Kidney epithelial cell (primary cell): Measurements from ENCODE around the gene RPUSD3. TPM values are rescaled to one million over a fixed set of nuclear protein-coding genes. Genes with fewer than 3 reads are reported as not detected.
"Not testable (repeated sequence)": the region's sequence is repeated elsewhere in the genome, so short reads cannot be mapped to it uniquely, and the experiment has no call there.

ENCODE experiments used
- DNase-seq: peaks from one replicate; pipeline ENCODE4 v3.0.0-alpha.2; 2010; ENCODE audit warnings: low read depth
- H3K27me3 ChIP-seq: 2 replicates; pipeline ENCODE4 v1.6.0; 2011; ENCODE audit warnings: low read length; ENCODE audit not compliant: control insufficient read depth, insufficient read depth
- H3K36me3 ChIP-seq: 2 replicates; pipeline ENCODE4 v1.5.1; 2011; ENCODE audit warnings: low read length; ENCODE audit not compliant: control insufficient read depth, insufficient read depth
- H3K4me3 ChIP-seq: 2 replicates; pipeline ENCODE4 v1.5.1; 2011; ENCODE audit warnings: low read depth, mild to moderate bottlenecking, control low read depth, low read length
- total RNA-seq: library from RNA; depleted of rRNA; stranded (reverse); fragments of >200 nt; gene quantifications from 2 replicates; pipeline ENCODE4 v1.2.3, GENCODE V29; 2015
- TF ChIP-seq, protein P1 (sequence below): IDR thresholded peaks from 2 replicates; pipeline ENCODE4 v1.5.1; 2011; ENCODE audit warnings: mild to moderate bottlenecking, moderate library complexity, low read length, control low read depth, inconsistent platforms; ENCODE audit not compliant: insufficient read depth, poor library complexity, severe bottlenecking

Gene RPUSD3
- total RNA-seq, 1 donor from 2014 or later = 52.6 TPM

DNA sequence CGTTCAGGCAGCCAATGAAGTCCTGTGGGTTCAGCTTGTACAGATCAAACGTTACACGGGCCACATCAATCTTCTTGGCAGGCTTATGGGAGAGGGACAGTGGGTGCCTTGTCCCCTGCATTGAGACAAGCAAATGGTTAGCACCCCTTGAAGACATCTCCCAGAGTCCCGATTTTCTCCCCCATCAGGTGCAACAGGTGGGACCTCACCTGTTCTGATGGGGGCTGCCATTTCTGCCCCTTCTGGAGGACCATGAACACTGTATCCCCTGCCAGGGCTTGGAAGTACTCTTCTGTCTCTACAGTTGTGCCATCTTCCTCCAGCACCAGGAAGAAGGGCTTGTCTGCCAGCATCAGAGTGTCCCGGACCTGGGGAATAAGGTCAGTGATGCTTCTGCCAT lies 26.1 kb upstream of the RPUSD3 start:
- Histone ChIP-seq H3K4me3 (no peak overlapping the region), H3K36me3 (no peaks in the 10 kb centered on the region), H3K27me3 (no peaks in the 10 kb centered on the region)
- TF ChIP-seq, protein P1, sequence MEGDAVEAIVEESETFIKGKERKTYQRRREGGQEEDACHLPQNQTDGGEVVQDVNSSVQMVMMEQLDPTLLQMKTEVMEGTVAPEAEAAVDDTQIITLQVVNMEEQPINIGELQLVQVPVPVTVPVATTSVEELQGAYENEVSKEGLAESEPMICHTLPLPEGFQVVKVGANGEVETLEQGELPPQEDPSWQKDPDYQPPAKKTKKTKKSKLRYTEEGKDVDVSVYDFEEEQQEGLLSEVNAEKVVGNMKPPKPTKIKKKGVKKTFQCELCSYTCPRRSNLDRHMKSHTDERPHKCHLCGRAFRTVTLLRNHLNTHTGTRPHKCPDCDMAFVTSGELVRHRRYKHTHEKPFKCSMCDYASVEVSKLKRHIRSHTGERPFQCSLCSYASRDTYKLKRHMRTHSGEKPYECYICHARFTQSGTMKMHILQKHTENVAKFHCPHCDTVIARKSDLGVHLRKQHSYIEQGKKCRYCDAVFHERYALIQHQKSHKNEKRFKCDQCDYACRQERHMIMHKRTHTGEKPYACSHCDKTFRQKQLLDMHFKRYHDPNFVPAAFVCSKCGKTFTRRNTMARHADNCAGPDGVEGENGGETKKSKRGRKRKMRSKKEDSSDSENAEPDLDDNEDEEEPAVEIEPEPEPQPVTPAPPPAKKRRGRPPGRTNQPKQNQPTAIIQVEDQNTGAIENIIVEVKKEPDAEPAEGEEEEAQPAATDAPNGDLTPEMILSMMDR = no peak
- no peak for DNase-seq

DNA sequence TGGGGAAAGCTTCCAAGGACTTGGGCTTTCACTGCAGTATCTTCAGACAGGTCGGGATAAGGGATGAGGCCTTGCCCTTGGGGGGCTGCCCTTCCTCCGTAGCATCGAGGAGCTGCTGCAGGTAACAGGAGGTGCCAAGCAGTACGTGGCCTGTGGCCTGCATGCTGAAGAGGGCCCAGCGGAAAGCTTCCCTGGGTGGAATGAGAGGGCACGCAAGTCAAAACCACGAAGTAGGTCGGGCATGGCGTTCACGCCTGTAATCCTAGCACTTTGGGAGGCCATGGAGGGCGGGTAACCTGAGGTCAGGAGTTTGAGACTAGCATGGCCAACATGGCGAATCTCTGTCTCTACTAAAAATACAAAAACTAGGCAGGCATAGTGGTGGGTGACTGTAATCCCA lies 23.3 kb upstream of the RPUSD3 start:
- DNase-seq = no peak
- Histone ChIP-seq H3K36me3 (no peaks in the 10 kb centered on the region), H3K27me3 (no peaks in the 10 kb centered on the region), H3K4me3 (no peak overlapping the region)
- TF ChIP-seq, protein P1 = no peak

DNA sequence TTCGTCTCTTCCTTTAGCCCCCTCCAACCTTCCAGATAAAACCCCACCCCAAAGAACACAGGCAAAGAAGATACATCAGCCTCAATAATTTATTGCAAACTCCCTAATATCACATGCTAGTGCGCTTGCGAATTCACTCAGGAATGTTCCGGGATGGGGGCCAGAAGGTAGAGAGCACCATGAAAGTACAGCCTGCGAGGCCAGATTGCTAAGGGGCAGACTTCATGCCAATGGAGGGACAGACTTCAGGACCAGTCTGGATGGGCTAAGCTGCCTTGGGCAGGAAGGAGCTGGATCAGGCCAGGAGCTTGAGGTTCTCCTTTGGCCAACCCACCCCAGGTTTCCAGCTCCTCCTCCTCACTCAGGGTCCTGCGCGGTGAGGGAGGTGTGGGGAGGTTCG lies 22.8 kb upstream of the RPUSD3 start:
- TF ChIP-seq, protein P1 = no peak
- H3K36me3 ChIP-seq = no peaks in the 10 kb centered on the region
- no peak for DNase-seq
- H3K4me3 ChIP-seq = no peak overlapping the region
- no peaks in the 10 kb centered on the region for H3K27me3 ChIP-seq

DNA sequence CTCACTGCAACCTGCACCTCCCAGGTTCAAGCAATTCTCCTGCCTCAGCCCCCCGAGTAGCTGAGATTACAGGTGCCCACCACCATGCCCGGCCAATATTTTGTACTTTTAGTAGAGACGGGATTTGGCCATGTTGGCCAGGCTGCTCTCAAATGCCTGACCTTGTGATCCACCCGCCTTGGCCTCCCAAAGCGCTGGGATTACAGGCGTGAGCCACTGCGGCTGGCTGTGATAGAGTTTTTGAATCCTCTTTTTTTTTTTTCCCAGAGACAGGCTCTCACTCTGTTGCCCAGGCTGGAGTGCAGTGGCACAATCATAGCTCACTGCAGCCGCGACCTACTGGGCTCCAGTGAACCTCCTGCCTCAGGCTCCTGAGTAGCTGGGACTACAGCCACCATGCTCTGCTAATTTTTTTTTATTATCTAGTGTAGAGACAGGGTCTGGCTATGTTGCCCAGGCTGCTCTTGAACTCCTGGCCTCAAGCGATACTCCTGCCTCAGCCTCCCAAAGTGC lies 21.4 kb upstream of the RPUSD3 start:
- H3K4me3 ChIP-seq, DNase-seq, H3K36me3 ChIP-seq, H3K27me3 ChIP-seq: not testable (repeated sequence)

DNA sequence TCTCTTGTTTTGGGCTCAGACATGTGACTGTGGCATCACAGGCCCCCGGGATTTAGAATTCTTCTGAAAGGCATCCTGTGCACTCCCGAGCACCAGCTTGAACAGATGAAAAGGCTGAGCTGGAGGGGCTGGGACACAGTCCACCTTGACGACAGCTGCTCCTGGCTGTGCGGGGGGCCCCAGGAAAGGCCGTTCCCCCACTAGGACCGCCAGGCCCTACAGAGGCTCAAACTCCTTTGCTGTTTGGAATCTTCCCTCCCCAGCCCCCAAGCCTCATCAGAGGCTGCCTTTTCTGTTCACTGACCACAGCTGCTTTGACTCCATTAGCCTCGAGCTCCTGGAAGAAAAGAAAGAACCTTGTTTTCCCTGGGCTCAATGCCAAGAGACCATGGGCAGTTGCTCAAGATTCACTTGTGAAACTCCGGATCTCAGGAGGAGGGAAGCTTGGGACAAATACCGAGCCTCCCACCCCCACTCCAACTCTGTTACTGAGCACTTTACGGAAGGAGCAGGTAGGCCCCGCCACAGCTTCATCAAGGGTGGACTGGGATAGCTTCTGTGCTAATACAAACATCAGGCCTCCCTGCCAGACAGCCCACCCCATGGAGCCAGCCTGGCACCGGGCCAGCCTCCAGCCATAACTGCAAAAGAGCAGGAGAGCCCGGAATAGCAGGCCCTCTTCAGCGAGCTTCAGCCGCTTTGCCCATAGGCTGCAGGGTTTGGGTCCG lies 20.6 kb upstream of the RPUSD3 start:
- peak; percentile 74 for DNase-seq
- H3K4me3 ChIP-seq = no peak overlapping the region
- TF ChIP-seq, protein P1 = no peak

DNA sequence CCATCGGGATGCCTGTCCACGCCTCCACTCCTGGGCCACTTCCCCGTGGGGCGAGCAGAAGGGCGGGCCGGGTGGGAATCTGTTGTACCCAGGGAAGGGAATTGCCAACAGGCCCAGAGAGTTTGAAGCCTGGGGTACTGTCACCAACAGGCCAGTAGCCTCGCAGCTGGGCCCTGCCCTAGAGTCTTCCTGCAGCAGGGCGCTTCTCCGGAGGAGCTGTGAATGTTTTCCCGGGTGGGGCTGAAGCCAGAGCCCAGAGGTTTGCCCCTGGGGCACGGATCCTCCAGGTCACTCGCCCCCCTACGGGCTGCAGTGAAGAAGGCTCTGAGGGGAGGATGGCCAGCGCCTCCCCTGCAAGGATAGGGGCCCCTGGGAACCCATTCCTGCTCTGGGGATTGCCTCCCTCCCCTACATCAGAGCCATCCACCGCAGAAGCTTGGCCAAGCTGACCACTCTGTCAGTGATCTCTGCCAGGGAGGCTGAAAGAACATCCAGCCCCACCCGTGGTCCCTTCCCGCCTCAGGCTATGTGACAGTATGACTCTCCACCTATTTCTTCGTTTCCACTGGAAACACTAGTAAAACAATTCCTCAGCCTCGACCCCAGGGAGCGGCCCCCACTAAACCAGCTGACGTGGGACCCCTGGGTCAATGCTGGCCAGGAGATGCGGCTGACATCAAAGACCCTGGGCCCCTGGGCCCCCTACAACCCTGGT lies 19.4 kb upstream of the RPUSD3 start:
- TF ChIP-seq, protein P1 = no peak
- H3K36me3 ChIP-seq = no peaks in the 10 kb centered on the region
- no peak for DNase-seq
- no peaks in the 10 kb centered on the region for H3K27me3 ChIP-seq
- no peak overlapping the region for H3K4me3 ChIP-seq

More for the DNA sequence above, 20.6 kb upstream of the RPUSD3 start:
- Histone ChIP-seq H3K27me3 (no peaks in the 10 kb centered on the region), H3K36me3 (no peaks in the 10 kb centered on the region)
